Stomach (tissue), 4 donors: ENCODE measurements around the gene GLS.

ENCODE experiments used
- CTCF ChIP-seq, 7 experiments: fragments of 450-650 bp in 4 of 7; fragments of 200-600 bp in 3 of 7; sonication (generic) in 3 of 7; IDR thresholded peaks; one replicate each; pipeline ENCODE4 v1.5.1; 2016 to 2019; ENCODE audit warnings: antibody characterized with exemption in 7 of 7, control low read depth in 2 of 7, mild to moderate bottlenecking in 1 of 7
- POLR2AphosphoS5 ChIP-seq, 3 donors: sonication (generic); formaldehyde crosslinking; IDR thresholded peaks; one replicate each; pipeline ENCODE4 v1.6.1; 2016; ENCODE audit warnings: antibody characterized with exemption in 3 of 3

- TF ChIP-seq CTCF (IDR thresholded peaks at IDR 0.05) (no peak), POLR2AphosphoS5 (IDR thresholded peaks at IDR 0.05) (no peak)
Observed at GRCh38 chr2:190853531-190854383, 26.9 kb upstream of the GLS start.
